ENCODE data around the gene PRKG1.
"Not testable (repeated sequence)": the region's sequence is repeated elsewhere in the genome, so short reads cannot be mapped to it uniquely, and the experiment has no call there.

Gene PRKG1

DNA sequence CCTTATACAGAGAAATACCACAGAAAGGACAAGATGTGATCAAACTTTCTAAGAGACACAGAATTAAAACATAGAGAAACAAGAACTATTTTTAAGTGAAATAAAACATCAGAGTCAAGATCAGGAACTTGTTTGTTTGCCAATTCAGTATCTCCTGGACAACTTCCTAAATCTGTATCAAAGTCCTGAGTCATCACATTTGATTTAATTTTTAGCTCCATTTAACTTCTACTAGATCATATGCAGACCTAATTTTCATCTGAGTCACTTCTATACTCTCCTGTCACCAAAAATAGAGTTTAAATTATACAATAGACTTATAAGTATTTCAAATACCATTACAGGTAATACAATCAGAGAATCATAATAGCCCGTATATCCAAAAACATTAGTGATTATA lies 268.1 kb downstream of the PRKG1 start:
- DNase-seq: no peak

DNA sequence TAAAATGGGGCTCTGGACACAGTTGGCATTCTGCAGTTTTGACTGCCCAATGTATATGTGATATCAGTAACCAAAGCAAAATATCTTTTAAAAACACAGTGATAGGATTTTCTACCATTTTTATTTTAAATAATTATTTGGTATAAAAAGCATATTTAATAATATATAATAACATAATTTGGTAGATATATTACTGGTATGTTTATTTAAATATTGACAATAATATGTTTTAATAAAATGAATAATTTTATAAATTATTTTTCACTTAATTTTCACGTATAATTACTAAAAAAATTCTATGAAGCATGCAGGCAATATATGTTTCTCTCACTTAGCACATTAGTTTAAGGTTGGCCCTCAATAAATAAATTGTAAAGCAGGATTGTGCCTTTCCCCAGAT lies 269.1 kb downstream of the PRKG1 start:
- no peak for DNase-seq

DNA sequence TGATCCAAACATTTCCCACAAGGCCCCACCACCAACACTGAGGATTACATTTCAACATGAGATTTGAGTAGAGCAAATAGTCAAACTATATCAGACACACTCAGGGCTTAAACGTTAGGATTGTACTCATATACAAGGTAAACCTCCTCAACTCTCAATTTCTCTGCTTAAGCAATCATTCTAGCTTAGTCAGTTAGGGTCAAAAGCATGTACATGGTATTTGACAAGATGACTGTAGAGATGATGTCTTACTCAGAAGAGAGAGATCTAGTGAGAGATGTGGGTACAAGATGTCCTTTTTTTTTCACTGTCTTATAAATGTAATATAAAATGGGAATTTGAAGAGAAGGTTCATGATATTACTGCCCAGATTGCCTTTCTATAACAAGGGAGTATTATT lies 270.1 kb downstream of the PRKG1 start:
- no peak for DNase-seq

DNA sequence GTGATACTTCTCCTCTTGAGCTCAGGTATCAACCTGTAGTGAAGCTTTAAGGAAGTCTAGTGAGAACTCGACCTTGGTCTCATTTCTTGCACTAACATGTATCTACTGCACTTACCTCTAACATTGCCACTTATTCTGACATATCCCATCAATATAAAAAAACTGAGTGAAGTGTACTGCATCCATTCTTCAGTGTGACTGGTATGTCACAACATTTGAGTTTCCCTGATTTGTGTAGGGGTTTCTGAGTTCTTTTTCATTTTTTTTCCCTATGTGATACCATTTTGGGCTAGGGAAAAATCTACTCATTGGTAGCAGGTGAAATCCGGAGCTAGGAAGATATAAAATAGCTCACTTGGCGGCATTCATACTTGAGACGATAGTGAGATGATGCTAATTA lies 274.3 kb downstream of the PRKG1 start:
- no peak for DNase-seq

GRCh38 chr10:51357170-51357569 lies 282.9 kb downstream of the PRKG1 start:
- no peak for DNase-seq

DNA sequence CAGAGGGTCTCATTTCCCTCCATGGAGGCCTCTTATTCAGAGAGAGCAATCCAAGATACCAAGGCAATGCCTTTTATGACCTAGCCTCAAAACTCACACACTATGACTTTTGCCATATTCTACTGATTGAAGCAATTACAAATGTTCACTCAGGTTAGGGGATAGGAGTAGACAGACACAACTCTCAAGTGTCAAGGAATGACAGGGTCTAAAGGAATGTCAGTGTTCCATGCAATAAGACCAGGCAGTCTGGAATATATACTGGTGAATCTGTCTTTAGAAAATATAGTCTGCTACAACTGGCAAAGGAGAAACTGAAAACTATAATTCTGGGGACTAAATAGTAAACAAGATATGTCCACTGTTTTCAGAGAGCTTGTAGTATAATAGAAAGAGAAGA lies 283.9 kb downstream of the PRKG1 start:
- no peak for DNase-seq

- no peak for DNase-seq
Measured at GRCh38 chr10:51363415-51363814, 289.1 kb downstream of the PRKG1 start.

DNA sequence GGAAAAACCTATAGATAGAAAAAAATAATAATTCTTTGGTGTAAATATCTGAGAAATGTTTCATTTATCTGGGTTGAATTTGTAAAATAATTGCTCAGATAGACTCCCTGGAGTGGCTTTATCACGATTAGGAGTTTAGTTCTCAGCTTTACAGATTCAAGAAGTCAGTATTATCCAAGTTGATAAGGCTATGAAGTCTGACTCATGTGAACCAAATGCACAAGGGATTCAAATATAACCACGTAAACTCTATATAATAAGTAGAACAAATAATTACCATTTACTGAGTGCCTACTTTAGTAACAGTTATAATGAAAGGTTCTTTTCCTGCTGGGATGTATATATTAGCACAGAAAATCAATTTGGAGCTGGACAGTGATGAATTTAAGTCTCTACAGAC lies 290.4 kb downstream of the PRKG1 start:
- no peak for DNase-seq

GRCh38 chr10:51366044-51366443 lies 291.8 kb downstream of the PRKG1 start:
- no peak for DNase-seq

- no peak for DNase-seq
Measured at GRCh38 chr10:51367127-51367526, 292.8 kb downstream of the PRKG1 start.

DNA sequence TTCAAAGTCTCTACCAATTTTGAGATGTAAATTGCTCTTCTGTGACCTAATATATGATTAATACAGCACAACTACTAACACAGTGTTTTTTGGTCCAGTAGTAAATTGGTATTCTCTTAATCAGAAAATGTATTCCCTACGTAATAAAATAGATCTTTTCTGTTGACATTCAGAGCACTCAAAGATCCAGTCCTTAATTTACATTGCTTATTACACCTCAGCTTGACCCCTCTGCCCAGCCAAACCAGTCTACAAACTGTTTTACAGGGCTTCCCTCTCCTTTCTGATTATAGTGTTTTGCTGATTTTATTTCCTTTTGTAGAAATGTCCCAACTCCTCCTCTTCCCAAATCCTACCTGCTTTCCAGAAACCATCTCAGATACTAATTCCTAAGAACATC lies 293.4 kb downstream of the PRKG1 start:
- no peak for DNase-seq

GRCh38 chr10:51368943-51369342 lies 294.7 kb downstream of the PRKG1 start:
- DNase-seq: no peak

DNA sequence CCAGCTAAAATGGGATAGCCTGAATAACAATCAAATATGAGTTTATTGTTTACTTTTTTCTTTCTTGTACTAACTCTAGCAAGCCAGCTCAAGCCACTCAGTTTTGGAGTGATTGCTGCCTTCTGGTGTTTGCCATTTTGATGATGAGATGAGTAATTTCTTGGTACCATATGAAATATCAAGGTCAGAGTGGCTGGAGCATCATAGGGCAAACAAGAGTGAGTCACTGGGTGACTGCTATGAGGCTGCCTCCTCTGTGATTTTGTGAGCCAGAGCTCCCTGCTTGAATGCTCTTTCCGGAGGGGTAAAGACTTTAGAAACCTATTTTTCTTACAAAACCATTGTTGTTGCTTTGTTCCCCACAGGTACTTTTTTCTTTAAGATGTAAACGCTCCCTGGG lies 295.6 kb downstream of the PRKG1 start:
- peak; percentile 1 for DNase-seq

DNA sequence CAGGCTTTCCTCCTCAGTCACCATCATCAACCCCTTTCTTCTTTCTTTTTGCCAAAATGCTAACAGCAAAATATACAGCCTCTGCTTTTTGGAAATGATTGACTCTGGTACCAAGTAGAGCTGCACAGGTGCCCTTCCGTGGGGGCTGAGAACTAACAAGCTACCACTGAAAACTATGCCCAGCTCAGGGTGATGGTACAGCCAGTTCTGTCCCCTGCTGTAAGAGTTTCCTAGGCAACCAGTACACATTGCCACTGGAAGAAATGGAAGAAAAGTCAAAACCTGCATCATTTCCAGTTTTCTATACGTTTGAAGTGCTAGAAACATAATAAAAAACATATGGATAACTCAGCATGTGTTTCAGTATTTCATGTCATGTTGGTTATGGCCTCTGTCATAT lies 297.5 kb downstream of the PRKG1 start:
- no peak for DNase-seq

DNA sequence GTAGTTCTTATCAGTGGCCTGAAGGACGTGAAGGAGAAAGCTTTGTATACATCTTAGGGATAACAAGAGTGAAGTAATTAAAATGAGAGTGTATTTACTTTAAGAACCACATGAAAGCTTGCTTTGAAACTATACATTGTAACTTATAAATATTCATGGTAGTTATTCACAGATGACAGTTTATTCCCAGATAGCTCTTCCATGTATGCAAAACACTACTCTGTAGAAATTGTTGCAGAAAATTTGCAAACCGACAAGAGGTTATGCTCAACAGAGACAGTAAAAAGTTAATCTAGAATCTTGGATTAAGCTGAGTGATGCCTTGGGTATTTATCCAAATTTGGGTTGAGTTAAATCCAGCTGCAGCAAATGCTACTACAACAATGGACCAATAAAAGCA lies 301.5 kb downstream of the PRKG1 start:
- no peak for DNase-seq

DNA sequence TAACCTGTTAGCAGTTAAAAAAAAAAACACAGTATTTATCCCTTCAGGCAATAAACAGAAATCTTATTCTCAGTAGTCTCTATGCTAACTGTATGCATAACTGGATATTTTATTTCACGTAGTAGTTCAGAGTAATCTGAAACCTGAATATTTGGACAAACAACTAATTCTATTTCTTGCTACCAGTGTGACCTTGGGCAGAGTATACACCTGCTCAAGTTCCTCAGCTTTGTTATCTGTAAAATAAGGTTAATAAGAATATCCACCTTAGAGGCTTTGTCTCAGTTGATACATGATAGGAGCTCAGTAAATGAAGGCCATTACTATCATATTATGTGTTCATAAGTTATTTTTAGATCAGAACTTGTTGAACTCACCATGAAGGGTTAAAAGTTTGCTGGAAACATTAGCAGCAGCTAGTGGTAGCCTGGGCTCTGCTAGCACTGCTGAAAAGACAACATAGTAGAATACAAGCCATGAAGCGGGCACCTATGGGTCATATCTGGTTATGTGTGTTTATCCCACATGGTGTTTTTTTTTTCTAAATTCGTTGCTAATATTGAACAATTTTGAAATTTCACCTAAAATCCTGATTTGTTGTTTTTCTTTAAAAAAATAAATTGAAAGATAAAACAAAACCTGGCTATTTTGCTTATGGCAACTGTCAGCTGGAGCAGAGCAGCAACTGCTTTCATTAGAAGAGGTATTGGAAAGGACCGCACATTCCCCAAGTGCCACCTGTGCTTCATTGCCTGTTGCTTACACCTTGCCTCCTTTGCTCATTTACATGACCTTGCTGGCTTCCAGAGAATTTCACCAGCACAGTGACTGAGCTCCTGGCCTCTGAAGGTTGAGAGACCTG lies 303.0 kb downstream of the PRKG1 start:
- DNase-seq: no peak

DNA sequence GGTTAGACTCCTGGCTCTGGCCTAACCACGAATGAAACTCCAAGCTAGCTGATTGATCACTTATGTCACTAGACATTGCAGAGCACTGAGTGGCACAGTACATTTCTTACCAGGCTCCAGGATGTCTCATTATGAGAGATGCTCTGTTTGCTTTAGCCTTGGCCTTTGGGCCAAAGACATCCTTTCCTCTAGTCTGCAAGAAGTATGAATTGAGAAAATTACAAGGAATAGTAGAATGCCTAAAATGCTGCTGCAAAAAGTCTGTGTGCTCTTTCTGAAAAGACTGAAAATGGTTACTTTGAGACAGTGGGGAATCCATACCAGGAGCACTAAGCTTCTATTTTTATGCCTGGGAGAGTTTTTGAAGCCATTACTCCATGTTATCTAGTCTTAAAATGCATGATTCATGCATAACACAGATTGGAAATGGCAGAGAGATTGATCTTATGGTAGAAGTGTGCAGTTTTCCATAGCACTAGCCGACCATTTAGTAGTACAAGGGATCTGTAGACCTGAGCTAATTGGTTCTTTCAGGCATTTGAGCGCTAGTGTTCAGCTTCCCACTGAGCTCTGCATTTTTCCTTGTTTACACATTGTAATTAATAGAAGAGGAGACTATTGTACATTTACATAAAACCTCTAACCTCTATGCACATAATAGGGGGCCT lies 303.8 kb downstream of the PRKG1 start:
- no peak for DNase-seq

DNA sequence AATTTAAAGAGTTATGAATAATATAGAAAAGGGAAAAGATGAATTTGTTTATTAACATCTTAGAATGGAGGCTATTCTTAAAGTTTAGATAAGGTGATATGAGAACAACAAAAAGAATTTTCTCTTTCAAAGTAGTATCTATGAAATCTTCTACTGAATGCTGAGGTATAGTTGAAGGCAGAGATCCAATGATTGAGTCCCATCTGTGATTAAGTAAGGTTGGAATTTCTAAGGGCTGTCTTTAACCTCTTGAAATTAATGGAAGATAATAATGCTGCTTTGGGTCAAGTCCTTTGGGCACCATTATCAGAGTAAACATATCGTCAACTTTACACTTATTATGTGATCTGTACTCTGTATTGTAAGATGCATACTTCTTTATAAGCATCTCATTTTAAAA lies 307.9 kb downstream of the PRKG1 start:
- DNase-seq: no peak

DNA sequence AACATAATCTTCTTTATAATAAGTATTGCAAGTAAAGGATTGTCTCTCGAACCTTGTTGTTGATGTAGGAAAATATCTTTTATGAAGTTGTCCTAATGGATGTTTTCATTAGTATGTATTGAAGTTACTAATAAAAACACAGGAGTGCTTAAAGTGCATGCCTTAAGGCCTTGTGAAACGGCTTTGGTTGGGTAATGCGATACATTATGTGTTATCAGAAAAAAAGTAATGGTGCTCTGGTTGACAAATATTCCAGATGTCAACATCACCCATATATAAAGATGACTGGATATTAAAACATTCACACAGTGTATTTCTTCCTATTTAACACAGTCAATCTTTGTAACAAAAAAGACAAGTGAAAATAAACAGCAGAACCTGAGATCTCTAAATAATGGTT lies 310.7 kb downstream of the PRKG1 start:
- no peak for DNase-seq

- DNase-seq: no peak
Measured at GRCh38 chr10:51386248-51386885, 312.1 kb downstream of the PRKG1 start.

GRCh38 chr10:51389415-51390321 lies 315.4 kb downstream of the PRKG1 start:
- DNase-seq: peak; percentile 59

DNA sequence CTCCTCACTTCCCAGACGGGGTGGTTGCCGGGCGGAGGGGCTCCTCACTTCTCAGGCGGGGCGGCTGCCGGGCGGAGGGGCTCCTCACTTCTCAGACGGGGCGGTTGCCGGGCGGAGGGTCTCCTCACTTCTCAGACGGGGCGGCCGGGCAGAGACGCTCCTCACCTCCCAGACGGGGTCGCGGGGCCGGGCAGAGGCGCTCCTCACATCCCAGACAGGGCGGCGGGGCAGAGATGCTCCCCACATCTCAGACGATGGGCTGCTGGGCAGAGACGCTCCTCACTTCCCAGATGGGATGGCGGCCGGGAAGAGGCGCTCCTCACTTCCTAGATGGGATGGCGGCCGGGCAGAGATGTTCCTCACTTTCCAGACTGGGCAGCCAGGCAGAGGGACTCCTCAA lies 318.7 kb downstream of the PRKG1 start:
- DNase-seq: not testable (repeated sequence)

GRCh38 chr10:51394039-51394438 lies 319.8 kb downstream of the PRKG1 start:
- no peak for DNase-seq

Data from activated CD4-positive, alpha-beta T cell treated with anti-CD3 and anti-CD28 coated beads, Interleukin-10, Interleukin-2, amounts not matched to agents 100 ng/mL and 50 ng/mL, durations not matched to agents 16 hours and 8 hours (primary cell).